Heart left ventricle (tissue), 16 donors: ENCODE data around the gene SPCS3. TPM values are rescaled to one million over a fixed set of nuclear protein-coding genes. Genes with fewer than 3 reads are reported as not detected.

ENCODE experiments used
- ATAC-seq, 4 donors: fragments of 200-7000 bp; cut with Tn5 transposase; one replicate each; pipeline ENCODE4 v1.9.1; 2020 to 2022; ENCODE audit warnings: moderate library complexity in 4 of 4, mild to moderate bottlenecking in 3 of 4, moderate number of reproducible peaks in 1 of 4
- DNase-seq, 5 donors: peaks; one replicate each; pipeline ENCODE4 v3.0.0-alpha.2; 2020
- H3K27ac ChIP-seq, 12 donors: fragments of 200-600 bp; sonication (generic) in 4 of 12; one replicate each; pipeline versions ENCODE4 v1.5.0 to v1.8.0; 2016 to 2022; ENCODE audit warnings: mild to moderate bottlenecking in 2 of 12
- H3K27me3 ChIP-seq, 9 donors: fragments of 200-600 bp; sonication (generic) in 2 of 9; one replicate each; pipeline versions ENCODE4 v1.5.1 to v1.8.0; 2016 to 2022; ENCODE audit warnings: mild to moderate bottlenecking in 3 of 9
- H3K36me3 ChIP-seq, 9 donors: fragments of 200-600 bp; sonication (generic) in 2 of 9; one replicate each; pipeline versions ENCODE4 v1.5.0 to v1.8.0; 2018 to 2022; ENCODE audit warnings: mild to moderate bottlenecking in 2 of 9
- H3K4me1 ChIP-seq, 12 donors: fragments of 200-600 bp; sonication (generic) in 4 of 12; one replicate each; pipeline versions ENCODE4 v1.5.0 to v1.8.0; 2016 to 2022; ENCODE audit warnings: mild to moderate bottlenecking in 3 of 12
- H3K4me3 ChIP-seq, 12 donors: fragments of 200-600 bp; sonication (generic) in 4 of 12; one replicate each; pipeline versions ENCODE4 v1.5.0 to v1.8.0; 2017 to 2022; ENCODE audit warnings: mild to moderate bottlenecking in 9 of 12, moderate library complexity in 4 of 12
- H3K9me3 ChIP-seq, 12 donors: fragments of 200-600 bp; sonication (generic) in 4 of 12; one replicate each; pipeline versions ENCODE4 v1.5.0 to v1.8.0; 2016 to 2022; ENCODE audit warnings: mild to moderate bottlenecking in 1 of 12
- POLR2A ChIP-seq, 2 donors: fragments of 450-650 bp; IDR thresholded peaks; one replicate each; pipeline ENCODE4 v1.6.1; 2017; ENCODE audit warnings: antibody characterized with exemption in 2 of 2, mild to moderate bottlenecking in 2 of 2, moderate library complexity in 2 of 2
- WGBS, 4 donors: extraction: QIAGEN DNeasy Blood & Tissue Kit in 2 of 4; methylation state at CpG; one replicate each; pipeline versions ENCODE4 v1.1.5 to v1.1.7; 2013 to 2018; 5-methylcytosine and 5-hydroxymethylcytosine counted together
- intact Hi-C, 10 donors: fragments of 100-400 bp; cut with DNase I; formaldehyde crosslinking; loops; one replicate each; pipeline versions ENCODE4 v1.11.1 to v1.14.2; 2022
- polyA plus RNA-seq, 2 donors: library from polyadenylated mRNA; stranded (reverse); fragments of 200-250 nt; gene quantifications; one replicate each; pipeline ENCODE4 v1.2.3, GENCODE V29; 2013
- total RNA-seq, 9 donors: library from RNA; depleted of rRNA in 2 of 9; stranded (reverse); fragments of >200 nt in 2 of 9; fragmentation: NEBNext Ultra II Directional in 3 of 9; extraction: Animal tissue kit (Norgen Biotek cat#: 25700) in 3 of 9; gene quantifications; one replicate each; pipeline versions ENCODE4 v1.1.0 to v1.2.4, GENCODE V29; 2016 to 2023
- TF ChIP-seq, protein P1 (sequence below), 12 donors: fragments of 200-600 bp; sonication (generic) in 4 of 12; IDR thresholded peaks; one replicate each; pipeline versions ENCODE4 v1.5.0 to v1.8.0; 2018 to 2022; ENCODE audit warnings: antibody characterized with exemption in 12 of 12, mild to moderate bottlenecking in 5 of 12
- donor health status: ischemic (EF 13 %, LVEDD 7.1; RV severe dilation, severe dysfunction).
- donor health status: healthy with polysubstance abuse.
- donor health status: DM: no; HTN: yes; CAD: no.
- donor health status: DM: no; HTN: no; CAD: no.
- donor health status: ischemic (EF 25% LVEDD 6.9; RV normal size, moderate dysfunction).
- donor health status: ischemic (EF 25% LVEDD 5.7; RV mildly dilated, moderate dysfunction).
- donor health status: healthy.
- donor health status: DM: yes; HTN: yes; CAD: no.
- donor health status: ischemic (EF 35%, LVEDD 5.7; RV mildly dilated, moderate dysfunction).
- donor health status: nonischemic (EF 11% LVEDD 7.7; RV severe dilation, severe dysfunction).
- donor health status: DM: yes; HTN: yes; CAD: no.
- donor health status: PGD.
- donor health status: ischemic (EF 29% LVEDD 5.4; RV normal size, mild dysfunction).
- donor health status: nonischemic (EF 23%, LVEDD 6.1; RV moderate dilation, normal function).

SPCS3 gene
- total and polyA plus RNA-seq, 11 donors = 24.3 to 200 (median 81.6) TPM

DNA sequence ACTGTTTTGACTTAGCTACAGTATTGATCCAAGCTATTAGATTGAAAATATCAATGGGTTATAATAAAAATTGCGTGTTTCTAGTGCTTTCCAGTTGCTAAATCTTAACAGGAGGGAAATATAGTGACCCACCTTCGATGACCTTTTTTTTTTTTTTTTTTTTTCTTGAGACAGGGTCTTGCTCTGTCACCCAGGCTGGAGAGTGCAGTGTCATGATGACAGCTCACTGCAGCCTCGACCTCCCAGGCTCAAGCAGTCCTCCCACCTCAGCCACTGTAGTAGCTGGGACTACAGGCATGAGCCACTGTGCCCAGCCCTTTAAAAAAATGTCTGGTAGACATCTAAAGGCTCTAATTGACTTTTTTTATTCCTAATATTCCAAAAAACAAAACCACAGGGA lies 47.0 kb upstream of the SPCS3 start:
- Histone ChIP-seq H3K27ac (no peak overlapping the region), H3K9me3 (no peaks in the 10 kb centered on the region), H3K36me3 (no peaks in the 10 kb centered on the region), H3K4me3 (no peak overlapping the region), H3K27me3 (no peaks in the 10 kb centered on the region), H3K4me1 (peaks cover 0 to 7% (median 0%) of the 10 kb centered on the region in 12 donors)
- TF ChIP-seq POLR2A (IDR thresholded peaks at IDR 0.05) = no peak
- TF ChIP-seq, protein P1, sequence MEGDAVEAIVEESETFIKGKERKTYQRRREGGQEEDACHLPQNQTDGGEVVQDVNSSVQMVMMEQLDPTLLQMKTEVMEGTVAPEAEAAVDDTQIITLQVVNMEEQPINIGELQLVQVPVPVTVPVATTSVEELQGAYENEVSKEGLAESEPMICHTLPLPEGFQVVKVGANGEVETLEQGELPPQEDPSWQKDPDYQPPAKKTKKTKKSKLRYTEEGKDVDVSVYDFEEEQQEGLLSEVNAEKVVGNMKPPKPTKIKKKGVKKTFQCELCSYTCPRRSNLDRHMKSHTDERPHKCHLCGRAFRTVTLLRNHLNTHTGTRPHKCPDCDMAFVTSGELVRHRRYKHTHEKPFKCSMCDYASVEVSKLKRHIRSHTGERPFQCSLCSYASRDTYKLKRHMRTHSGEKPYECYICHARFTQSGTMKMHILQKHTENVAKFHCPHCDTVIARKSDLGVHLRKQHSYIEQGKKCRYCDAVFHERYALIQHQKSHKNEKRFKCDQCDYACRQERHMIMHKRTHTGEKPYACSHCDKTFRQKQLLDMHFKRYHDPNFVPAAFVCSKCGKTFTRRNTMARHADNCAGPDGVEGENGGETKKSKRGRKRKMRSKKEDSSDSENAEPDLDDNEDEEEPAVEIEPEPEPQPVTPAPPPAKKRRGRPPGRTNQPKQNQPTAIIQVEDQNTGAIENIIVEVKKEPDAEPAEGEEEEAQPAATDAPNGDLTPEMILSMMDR (IDR thresholded peaks at IDR 0.05) = no peak
- intact Hi-C loops = loop anchor here in 3 of 10 donors (5.0 to 10.0 kb wide), 2 partner anchors 35 to 78 kb away; partner anchors contain the start of gene SPATA4 (in 3 of the 3)
- ATAC-seq (no peak), DNase-seq (no peak)
- WGBS, 4 donors = 51 to 70% (median 67%) methylated on average over 3 of the region's 3 CpGs

DNA sequence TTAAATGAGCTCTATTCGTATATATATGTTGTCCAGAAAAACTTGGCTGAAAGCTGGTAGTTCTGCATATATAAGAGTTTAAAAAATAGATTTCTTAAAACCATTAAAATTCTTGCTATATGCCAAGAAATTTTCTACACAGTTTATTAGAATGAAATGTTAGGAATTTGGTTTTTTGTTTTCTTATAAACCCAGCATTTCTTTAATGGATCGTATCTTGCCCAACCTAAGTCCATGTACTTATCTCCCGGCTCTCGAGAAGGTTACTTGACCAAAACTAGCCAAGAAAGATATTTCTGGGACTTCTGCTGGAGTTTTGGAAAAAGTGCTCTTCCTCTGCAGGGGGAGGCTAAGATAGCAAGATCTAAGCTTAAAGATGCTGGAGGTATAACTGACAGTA lies 46.0 kb upstream of the SPCS3 start:
- intact Hi-C loops = loop anchor here in 3 of 10 donors (5.0 to 10.0 kb wide), 2 partner anchors 36 to 79 kb away; partner anchors contain the start of gene SPATA4 (in 3 of the 3)
- ATAC-seq (no peak), DNase-seq (no peak)
- Histone ChIP-seq H3K4me1 (peaks cover 0 to 7% (median 0%) of the 10 kb centered on the region in 12 donors), H3K9me3 (no peaks in the 10 kb centered on the region), H3K27me3 (no peaks in the 10 kb centered on the region), H3K27ac (no peak overlapping the region), H3K4me3 (no peak overlapping the region), H3K36me3 (no peaks in the 10 kb centered on the region)
- TF ChIP-seq, protein P1 (IDR thresholded peaks at IDR 0.05) = no peak
- TF ChIP-seq POLR2A (IDR thresholded peaks at IDR 0.05) = no peak
- 85 to 90% (median 87%) methylated on average over 4 of the region's 4 CpGs for WGBS, 4 donors

DNA sequence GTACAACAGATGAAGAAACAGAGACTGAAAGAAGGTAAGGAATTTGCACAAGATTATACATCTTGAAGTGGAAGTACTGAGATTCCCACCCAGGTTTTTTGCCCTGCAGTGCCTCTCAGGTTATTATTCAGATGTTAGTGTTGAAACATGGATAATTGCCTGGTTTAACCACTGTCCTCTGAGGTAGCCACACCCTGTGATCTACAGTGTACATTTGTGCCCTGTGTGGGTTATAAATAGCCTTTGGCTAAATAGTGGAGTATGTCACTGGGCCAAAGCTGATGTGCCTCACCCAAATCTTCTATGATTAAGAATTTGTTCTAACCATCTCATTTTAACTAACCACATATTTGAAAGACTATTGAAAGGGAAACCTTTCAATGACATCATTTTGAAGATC lies 45.3 kb upstream of the SPCS3 start:
- no peak for DNase-seq
- intact Hi-C loops = loop anchor here in 3 of 10 donors (5.0 to 10.0 kb wide), 2 partner anchors 37 to 80 kb away; partner anchors contain the start of gene SPATA4 (in 3 of the 3)
- Histone ChIP-seq H3K27ac (no peak overlapping the region), H3K4me1 (peaks cover 0 to 7% (median 0%) of the 10 kb centered on the region in 12 donors), H3K4me3 (no peak overlapping the region), H3K27me3 (no peaks in the 10 kb centered on the region), H3K36me3 (no peaks in the 10 kb centered on the region), H3K9me3 (no peaks in the 10 kb centered on the region)
- ATAC-seq = peak; percentile 70 to 87 (median 82)
- TF ChIP-seq POLR2A (IDR thresholded peaks at IDR 0.05) = no peak
- TF ChIP-seq, protein P1 (IDR thresholded peaks at IDR 0.05) = no peak

DNA sequence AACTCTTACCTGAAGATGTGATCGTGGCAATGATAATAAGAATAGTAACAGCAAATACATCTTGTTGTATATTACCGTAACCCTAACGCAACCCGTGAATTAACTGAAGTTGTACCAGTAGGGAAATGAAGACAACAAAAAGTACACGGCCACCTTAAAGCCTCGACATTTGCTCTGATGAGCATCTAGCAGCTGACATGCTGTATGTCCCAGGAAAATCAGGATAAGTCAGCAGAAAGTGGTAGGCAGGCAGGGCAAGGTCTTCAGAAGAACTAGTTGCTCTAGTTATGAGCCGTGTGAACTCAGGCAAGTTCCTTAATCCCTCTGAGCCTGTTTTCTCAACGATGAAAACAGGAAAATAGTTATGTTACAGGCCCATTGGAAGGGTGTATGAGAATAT lies 43.1 kb upstream of the SPCS3 start:
- Histone ChIP-seq H3K4me3 (no peak overlapping the region), H3K27ac (peak overlapping the region in 1 of 12 donors; percentile 70), H3K9me3 (no peaks in the 10 kb centered on the region), H3K4me1 (peaks cover 0 to 7% (median 0%) of the 10 kb centered on the region in 12 donors), H3K36me3 (no peaks in the 10 kb centered on the region), H3K27me3 (no peaks in the 10 kb centered on the region)
- intact Hi-C loops = loop anchor here (1.0 to 10.0 kb wide), 7 partner anchors 44 to 126 kb away; partner anchors contain the start of gene SPATA4 (in 4 of the 10)
- WGBS, 4 donors = 79 to 85% (median 84%) methylated on average over 8 of the region's 8 CpGs
- TF ChIP-seq, protein P1 (IDR thresholded peaks at IDR 0.05) = no peak
- no peak for TF ChIP-seq POLR2A (IDR thresholded peaks at IDR 0.05)
- no peak for ATAC-seq
- DNase-seq = no peak
